AG09319 (cell line): ENCODE results near the gene OPN1MW3.

ENCODE experiments used
- DNase-seq: peaks from one replicate; pipeline ENCODE4 v3.0.0-alpha.2; 2010; ENCODE audit warnings: low read depth; ENCODE audit errors: extremely low read depth
- CTCF ChIP-seq: IDR thresholded peaks from 2 replicates; pipeline ENCODE4 v1.5.1; 2011; ENCODE audit warnings: low read depth, mild to moderate bottlenecking, inconsistent platforms, low read length, moderate library complexity

OPN1MW3 gene

GRCh38 chrX:154304846-154305245 lies 47.5 kb downstream of the OPN1MW3 start:
- DNase-seq = no peak
- no peak for TF ChIP-seq CTCF

GRCh38 chrX:154305541-154306205 lies 48.3 kb downstream of the OPN1MW3 start:
- DNase-seq = no peak
- no peak for TF ChIP-seq CTCF

GRCh38 chrX:154307202-154307601 lies 49.8 kb downstream of the OPN1MW3 start:
- DNase-seq = no peak
- TF ChIP-seq CTCF = no peak

GRCh38 chrX:154308108-154308946 lies 50.9 kb downstream of the OPN1MW3 start:
- TF ChIP-seq CTCF = peak; percentile 68
- no peak for DNase-seq

GRCh38 chrX:154309041-154309775 lies 51.8 kb downstream of the OPN1MW3 start:
- no peak for DNase-seq
- no peak for TF ChIP-seq CTCF

GRCh38 chrX:154310616-154311536 lies 53.5 kb downstream of the OPN1MW3 start:
- DNase-seq = no peak
- no peak for TF ChIP-seq CTCF
